Breast epithelium (tissue), 4 donors: ENCODE data around the gene RAMP1. TPM values are rescaled to one million over a fixed set of nuclear protein-coding genes. Genes with fewer than 3 reads are reported as not detected.

Source experiments
- DNase-seq, 2 donors: peaks; one replicate each; pipeline ENCODE4 v3.0.0-alpha.2; 2019; ENCODE audit warnings: low spot score in 2 of 2
- H3K27ac ChIP-seq, 2 donors: fragments of 200-600 bp; sonication (generic) in 1 of 2; one replicate each; pipeline ENCODE4 v1.5.1; 2016 to 2019; ENCODE audit warnings: mild to moderate bottlenecking in 1 of 2
- H3K27me3 ChIP-seq, 2 donors: fragments of 200-600 bp; sonication (generic) in 1 of 2; one replicate each; pipeline versions ENCODE4 v1.5.1 to v1.6.0; 2017 to 2019; ENCODE audit warnings: control low read depth in 1 of 2, mild to moderate bottlenecking in 1 of 2
- H3K36me3 ChIP-seq: fragments of 200-600 bp; one replicate; pipeline ENCODE4 v1.5.1; 2019
- H3K4me1 ChIP-seq, 2 donors: fragments of 200-600 bp; sonication (generic); one replicate each; pipeline ENCODE4 v1.5.1; 2016 to 2019; ENCODE audit warnings: control low read depth in 1 of 2
- H3K4me3 ChIP-seq, 3 donors: fragments of 200-600 bp; sonication (generic); 1 replicate in 2 of 3; 2 replicates in 1 of 3; pipeline ENCODE4 v1.5.1; 2016 to 2019; ENCODE audit warnings: mild to moderate bottlenecking in 3 of 3, moderate library complexity in 2 of 3
- H3K9me3 ChIP-seq, 2 donors: fragments of 200-600 bp; sonication (generic) in 1 of 2; one replicate each; pipeline ENCODE4 v1.5.1; 2016 to 2019; ENCODE audit warnings: control low read depth in 1 of 2
- CTCF ChIP-seq, 3 donors: fragments of 450-650 bp; IDR thresholded peaks; one replicate each; pipeline ENCODE4 v1.5.1; 2016 to 2017; ENCODE audit warnings: antibody characterized with exemption in 3 of 3, mild to moderate bottlenecking in 3 of 3, moderate library complexity in 3 of 3
- POLR2A ChIP-seq: fragments of 450-650 bp; IDR thresholded peaks from one replicate; pipeline ENCODE4 v1.6.1; 2016; ENCODE audit warnings: antibody characterized with exemption, mild to moderate bottlenecking, moderate library complexity
- POLR2AphosphoS5 ChIP-seq, 3 donors: sonication (generic); formaldehyde crosslinking; IDR thresholded peaks; one replicate each; pipeline ENCODE4 v1.6.1; 2017; ENCODE audit warnings: antibody characterized with exemption in 3 of 3
- intact Hi-C: fragments of 100-400 bp; cut with DNase I; formaldehyde crosslinking; loops from one replicate; pipeline ENCODE4 v1.15.1; 2023; ENCODE audit warnings: low total_unique reads
- total RNA-seq, 3 donors: library from RNA; depleted of rRNA; stranded (reverse); fragments of >200 nt; gene quantifications; one replicate each; pipeline ENCODE4 v1.1.0, GENCODE V29; 2016

RAMP1 gene
- total RNA-seq, 3 donors from 2014 or later, result 8.2 to 25.9 TPM; not detected in 1

GRCh38 chr2:237909075-237909695 lies 49.8 kb downstream of the RAMP1 start:
- no peaks in the 10 kb centered on the region for H3K27me3 ChIP-seq
- H3K4me3 ChIP-seq, result no peak overlapping the region
- H3K4me1 ChIP-seq, result no peaks in the 10 kb centered on the region
- H3K27ac ChIP-seq, result no peak overlapping the region
- no peak for DNase-seq
- no peaks in the 10 kb centered on the region for H3K36me3 ChIP-seq
- no peaks in the 10 kb centered on the region for H3K9me3 ChIP-seq
- TF ChIP-seq CTCF (IDR thresholded peaks at IDR 0.05) (no peak), POLR2A (no peak), POLR2AphosphoS5 (IDR thresholded peaks at IDR 0.05) (no peak)
- intact Hi-C loops, result no loop called here

GRCh38 chr2:237909801-237910475 lies 50.5 kb downstream of the RAMP1 start:
- Histone ChIP-seq H3K27ac (no peak overlapping the region), H3K36me3 (no peaks in the 10 kb centered on the region), H3K9me3 (no peaks in the 10 kb centered on the region), H3K4me1 (no peaks in the 10 kb centered on the region), H3K4me3 (no peak overlapping the region), H3K27me3 (no peaks in the 10 kb centered on the region)
- DNase-seq, result no peak
- intact Hi-C loops, result loop anchor here (5.0 kb wide), 1 partner anchor 503 kb away; no protein-coding TSS in a partner anchor
- TF ChIP-seq POLR2AphosphoS5 (IDR thresholded peaks at IDR 0.05) (no peak), CTCF (IDR thresholded peaks at IDR 0.05) (no peak), POLR2A (no peak)

- no peak overlapping the region for H3K27ac ChIP-seq
- DNase-seq, result no peak
- no peak for TF ChIP-seq POLR2A
Observed at GRCh38 chr2:237910576-237911362, 51.3 kb downstream of the RAMP1 start.

GRCh38 chr2:237911363-237912017 lies 52.1 kb downstream of the RAMP1 start:
- Histone ChIP-seq H3K36me3 (no peaks in the 10 kb centered on the region), H3K4me1 (no peaks in the 10 kb centered on the region), H3K27ac (no peak overlapping the region), H3K4me3 (no peak overlapping the region), H3K9me3 (no peaks in the 10 kb centered on the region), H3K27me3 (no peaks in the 10 kb centered on the region)
- peak in 1 of 2 donors; percentile 24 for DNase-seq
- intact Hi-C loops, result loop anchor here (5.0 kb wide), 1 partner anchor 504 kb away; no protein-coding TSS in a partner anchor
- no peak for TF ChIP-seq POLR2AphosphoS5 (IDR thresholded peaks at IDR 0.05)
- TF ChIP-seq CTCF (IDR thresholded peaks at IDR 0.05), result no peak
- TF ChIP-seq POLR2A, result no peak

More at GRCh38 chr2:237910576-237911362, 51.3 kb downstream of the RAMP1 start:
- Histone ChIP-seq H3K36me3 (no peaks in the 10 kb centered on the region), H3K4me1 (no peaks in the 10 kb centered on the region), H3K27me3 (no peaks in the 10 kb centered on the region), H3K9me3 (no peaks in the 10 kb centered on the region), H3K4me3 (no peak overlapping the region)
- intact Hi-C loops, result loop anchor here (5.0 kb wide), 1 partner anchor 503 kb away; no protein-coding TSS in a partner anchor
